GM19240 (cell line): Measurements from ENCODE around the gene NUBPL.

Experiments
- DNase-seq: peaks from one replicate; pipeline ENCODE4 v3.0.0; 2011; ENCODE audit warnings: low spot score; ENCODE audit not compliant: insufficient read length

Gene NUBPL

GRCh38 chr14:31909977-31910376 lies 348.8 kb downstream of the NUBPL start:
- no peak for DNase-seq
